Measurements from ENCODE around the gene KMT2E. TPM values are rescaled to one million over a fixed set of nuclear protein-coding genes. Genes with fewer than 3 reads are reported as not detected.
A peak's percentile ranks its signal among the peaks of the same experiment; 100 is the strongest.

The KMT2E gene
- total RNA-seq, 2 donors from 2014 or later = 48.5 to 67.2 TPM

GRCh38 chr7:105112440-105113418 lies 98.7 kb downstream of the KMT2E start:
- Histone ChIP-seq H3K4me1 (peaks cover 13% of the 10 kb centered on the region), H3K4me3 (no peak overlapping the region), H3K36me3 (replicated peaks in 1 of 2; ENCODE audit: insufficient read depth in 1 of 2, low read depth in 2 of 2) (peaks cover 4 to 38% of the 10 kb centered on the region in 2 donors), H3K9me3 (no peaks in the 10 kb centered on the region), H3K27me3 (no peaks in the 10 kb centered on the region), H3K27ac (peak overlapping the region in 3 of 4 donors; percentile 0 to 36 (median 15))
- 64 to 72% methylated on average over 9 to 11 of the region's 11 CpGs for whole genome bisulfite sequencing, 2 donors
- TF ChIP-seq CTCF (IDR thresholded peaks at IDR 0.05) (no peak), POLR2A (IDR thresholded peaks at IDR 0.05) (no peak)
- peak; percentile 78 for ATAC-seq
- intact Hi-C loops (cut with DNase I) = no loop called here
- peak; percentile 44 to 67 (median 60) for DNase-seq

- Histone ChIP-seq H3K4me1 (no peaks in the 10 kb centered on the region), H3K27me3 (no peaks in the 10 kb centered on the region), H3K4me3 (no peak overlapping the region), H3K27ac (no peak overlapping the region), H3K36me3 (replicated peaks in 1 of 2; ENCODE audit: insufficient read depth in 1 of 2, low read depth in 2 of 2) (peaks cover 0 to under 1% of the 10 kb centered on the region in 2 donors), H3K9me3 (no peaks in the 10 kb centered on the region)
- TF ChIP-seq POLR2A (IDR thresholded peaks at IDR 0.05) (no peak), CTCF (IDR thresholded peaks at IDR 0.05) (no peak)
- ATAC-seq (no peak), DNase-seq (no peak)
- intact Hi-C loops (cut with DNase I) = no loop called here
- WGBS, 2 donors = 77 to 78% methylated on average over 9 of the region's 9 CpGs
Observed at GRCh38 chr7:105118612-105119600, 104.9 kb downstream of the KMT2E start.

GRCh38 chr7:105122619-105123018 lies 108.6 kb downstream of the KMT2E start:
- no peaks in the 10 kb centered on the region for H3K27me3 ChIP-seq
- TF ChIP-seq POLR2A (IDR thresholded peaks at IDR 0.05) = no peak
- TF ChIP-seq CTCF (IDR thresholded peaks at IDR 0.05) = no peak
- DNase-seq (no peak), ATAC-seq (no peak)
- intact Hi-C loops (cut with DNase I) = no loop called here
- H3K27ac ChIP-seq = no peak overlapping the region
- no peaks in the 10 kb centered on the region for H3K4me1 ChIP-seq
- no peaks in the 10 kb centered on the region for H3K36me3 ChIP-seq (replicated peaks in 1 of 2; ENCODE audit: insufficient read depth in 1 of 2, low read depth in 2 of 2)
- 77% methylated on average over 8 of the region's 8 CpGs for WGBS, 2 donors
- no peaks in the 10 kb centered on the region for H3K9me3 ChIP-seq
- no peak overlapping the region for H3K4me3 ChIP-seq

GRCh38 chr7:105125745-105126144 lies 111.7 kb downstream of the KMT2E start:
- DNase-seq = no peak
- TF ChIP-seq POLR2A (IDR thresholded peaks at IDR 0.05) (no peak), CTCF (IDR thresholded peaks at IDR 0.05) (no peak)
- H3K4me3 ChIP-seq = no peak overlapping the region
- no peak for ATAC-seq
- no peaks in the 10 kb centered on the region for H3K36me3 ChIP-seq (replicated peaks in 1 of 2; ENCODE audit: insufficient read depth in 1 of 2, low read depth in 2 of 2)
- no peaks in the 10 kb centered on the region for H3K9me3 ChIP-seq
- H3K27ac ChIP-seq = no peak overlapping the region
- H3K4me1 ChIP-seq = no peaks in the 10 kb centered on the region
- no peaks in the 10 kb centered on the region for H3K27me3 ChIP-seq
- 88 to 89% methylated on average over 12 of the region's 12 CpGs for WGBS, 2 donors
- intact Hi-C loops (cut with DNase I) = no loop called here
